Activated naive CD4-positive, alpha-beta T cell treated with Interleukin-2 at 50 U/mL for 16 hours (primary cell): ENCODE measurements around the gene ZW10.
"Not testable (repeated sequence)": the region's sequence is repeated elsewhere in the genome, so short reads cannot be mapped to it uniquely, and the experiment has no call there.

ENCODE experiments used
- DNase-seq: peaks from one replicate; pipeline ENCODE4 v3.0.0-alpha.2; 2020

Gene ZW10, protein sequence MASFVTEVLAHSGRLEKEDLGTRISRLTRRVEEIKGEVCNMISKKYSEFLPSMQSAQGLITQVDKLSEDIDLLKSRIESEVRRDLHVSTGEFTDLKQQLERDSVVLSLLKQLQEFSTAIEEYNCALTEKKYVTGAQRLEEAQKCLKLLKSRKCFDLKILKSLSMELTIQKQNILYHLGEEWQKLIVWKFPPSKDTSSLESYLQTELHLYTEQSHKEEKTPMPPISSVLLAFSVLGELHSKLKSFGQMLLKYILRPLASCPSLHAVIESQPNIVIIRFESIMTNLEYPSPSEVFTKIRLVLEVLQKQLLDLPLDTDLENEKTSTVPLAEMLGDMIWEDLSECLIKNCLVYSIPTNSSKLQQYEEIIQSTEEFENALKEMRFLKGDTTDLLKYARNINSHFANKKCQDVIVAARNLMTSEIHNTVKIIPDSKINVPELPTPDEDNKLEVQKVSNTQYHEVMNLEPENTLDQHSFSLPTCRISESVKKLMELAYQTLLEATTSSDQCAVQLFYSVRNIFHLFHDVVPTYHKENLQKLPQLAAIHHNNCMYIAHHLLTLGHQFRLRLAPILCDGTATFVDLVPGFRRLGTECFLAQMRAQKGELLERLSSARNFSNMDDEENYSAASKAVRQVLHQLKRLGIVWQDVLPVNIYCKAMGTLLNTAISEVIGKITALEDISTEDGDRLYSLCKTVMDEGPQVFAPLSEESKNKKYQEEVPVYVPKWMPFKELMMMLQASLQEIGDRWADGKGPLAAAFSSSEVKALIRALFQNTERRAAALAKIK

DNA sequence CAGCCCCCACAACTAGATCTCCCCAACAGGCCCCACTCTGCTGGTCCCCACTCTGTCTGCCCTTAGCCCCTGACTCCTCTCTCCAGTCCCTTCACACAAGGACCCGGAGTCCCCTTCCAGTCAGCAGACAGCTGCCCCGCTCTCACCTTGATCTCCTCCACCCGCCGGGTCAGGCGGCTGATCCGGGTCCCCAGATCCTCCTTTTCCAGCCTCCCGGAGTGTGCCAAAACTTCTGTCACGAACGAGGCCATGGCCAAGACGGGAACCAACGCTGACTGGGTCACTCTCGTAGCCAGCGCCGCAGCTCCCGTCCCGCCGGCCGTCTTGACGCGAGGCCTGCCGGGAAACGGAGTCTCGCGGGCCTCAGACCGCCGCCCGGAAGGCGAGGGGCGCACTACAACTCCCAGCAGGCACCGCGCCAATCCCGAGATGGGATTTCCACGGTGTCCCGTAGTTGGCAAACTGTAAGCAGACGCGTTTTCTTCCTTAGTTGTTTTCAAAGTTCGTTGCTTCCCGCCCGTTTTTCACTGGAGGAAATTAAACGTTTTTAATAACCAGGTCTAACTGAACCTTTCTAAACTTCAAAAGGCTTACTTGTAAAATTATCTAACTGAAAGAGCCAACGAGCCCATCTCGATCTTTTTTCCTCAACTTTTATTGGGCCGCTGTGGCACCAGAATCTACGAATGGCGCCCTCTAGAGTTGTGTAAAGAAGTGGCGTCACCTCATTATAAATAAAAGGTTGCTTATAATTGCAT is at the start of gene ZW10:
Gene ZW10 (minus strand): TSS at position 277 of the 758 bp plus-strand sequence. CDS start 26 bp downstream, at position 251.
- peak; percentile 94 for DNase-seq

DNA sequence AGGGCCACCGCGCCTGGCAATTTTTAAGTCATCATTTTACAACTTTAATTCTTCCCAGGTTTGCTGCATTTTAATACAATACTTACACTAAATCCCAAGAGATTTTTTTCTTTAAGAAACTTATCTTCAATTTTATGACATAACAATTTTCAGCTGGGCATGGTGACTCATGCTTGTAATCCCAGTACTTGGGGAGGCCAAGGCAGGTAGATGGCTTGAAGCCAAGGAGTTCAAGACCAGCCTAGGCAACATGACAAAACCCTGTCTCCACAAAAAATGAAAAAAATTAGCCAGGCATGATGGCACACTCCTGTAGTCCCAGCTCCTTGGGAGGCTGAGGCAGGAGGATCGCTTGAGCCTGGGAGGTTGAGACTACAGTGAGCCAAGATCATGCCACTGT is 44.9 kb upstream of the ZW10 start:
- no peak for DNase-seq

DNA sequence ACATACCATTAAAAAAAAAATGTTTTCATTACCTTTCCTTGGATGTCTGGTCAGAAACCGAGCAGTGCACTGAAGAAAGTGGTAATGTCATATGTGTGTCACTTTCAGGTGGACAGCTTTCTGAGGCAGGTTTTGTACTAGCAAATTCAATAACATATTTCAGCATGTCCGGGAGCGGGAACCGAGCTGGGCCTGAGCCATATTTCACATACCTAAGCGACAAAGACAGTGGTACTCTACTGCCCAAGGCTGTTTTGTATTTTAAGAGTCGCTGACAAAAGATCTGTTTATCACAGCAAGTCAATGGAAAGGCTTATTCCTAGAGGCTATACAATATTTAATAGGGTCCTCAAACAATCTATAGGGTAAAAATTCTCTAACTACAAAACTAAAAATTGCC is 44.1 kb upstream of the ZW10 start:
- DNase-seq = no peak

DNA sequence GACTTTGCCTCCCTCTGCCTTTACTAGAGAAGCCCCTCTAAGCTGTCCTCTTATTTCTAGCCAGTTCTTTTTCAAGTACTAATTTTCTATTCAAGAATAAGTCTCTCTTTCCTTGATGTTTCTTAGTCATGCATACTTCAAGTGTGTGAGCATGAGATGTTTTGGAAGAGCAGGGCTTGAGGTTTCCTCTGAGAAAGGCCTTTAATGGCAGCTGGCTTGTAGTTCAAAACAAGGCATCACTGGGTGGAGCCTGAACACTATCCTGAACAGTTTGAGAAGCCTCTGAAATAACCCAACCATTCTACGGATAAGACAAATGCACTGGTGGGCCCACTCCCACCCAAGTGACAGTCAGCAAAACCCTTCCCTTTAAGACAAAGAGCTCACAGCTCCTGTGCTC is 43.7 kb upstream of the ZW10 start:
- no peak for DNase-seq

DNA sequence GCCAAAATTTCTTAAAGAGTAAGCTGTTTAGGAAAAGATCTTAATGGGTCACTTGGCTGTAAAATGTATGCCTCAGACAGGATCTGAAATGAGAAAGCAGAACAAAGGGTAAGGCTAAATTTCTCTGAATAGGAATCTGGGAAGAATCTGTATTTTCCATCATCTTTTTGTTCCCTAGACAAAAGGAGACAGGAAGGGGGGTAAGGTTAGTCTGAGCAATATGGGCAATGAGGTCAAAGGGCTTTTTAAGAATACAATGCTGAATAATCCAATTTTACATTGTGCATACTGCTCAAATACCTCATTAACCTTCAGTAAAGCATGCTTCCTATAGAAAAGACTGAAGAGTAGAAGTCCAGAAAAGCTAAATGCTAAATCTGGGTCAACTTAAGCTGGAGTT is 40.7 kb upstream of the ZW10 start:
- DNase-seq = no peak

DNA sequence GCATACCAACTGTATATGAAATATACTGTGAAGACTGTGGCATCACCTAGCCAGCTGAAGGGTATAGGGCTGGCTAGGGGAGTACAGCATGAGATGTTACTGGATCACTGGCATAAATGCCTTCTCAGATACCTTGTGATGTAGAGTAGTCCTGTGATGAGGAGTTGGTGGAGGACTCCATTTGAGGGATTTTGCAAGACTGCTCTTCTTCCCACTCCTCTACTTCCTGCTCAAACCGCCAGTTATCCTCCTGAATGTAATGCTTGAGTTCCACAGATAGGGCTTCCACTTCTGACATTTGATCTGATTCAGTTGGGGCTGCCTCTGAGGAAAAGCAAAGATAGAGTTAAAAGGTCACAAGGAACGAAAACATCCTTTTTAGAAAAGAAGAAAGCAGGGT is 35.4 kb upstream of the ZW10 start:
- no peak for DNase-seq

- no peak for DNase-seq
Measured at GRCh38 chr11:113806406-113806805, 32.9 kb upstream of the ZW10 start.

- no peak for DNase-seq
Measured at GRCh38 chr11:113805640-113806039, 32.1 kb upstream of the ZW10 start.

GRCh38 chr11:113802621-113803020 is 29.1 kb upstream of the ZW10 start:
- no peak for DNase-seq

DNA sequence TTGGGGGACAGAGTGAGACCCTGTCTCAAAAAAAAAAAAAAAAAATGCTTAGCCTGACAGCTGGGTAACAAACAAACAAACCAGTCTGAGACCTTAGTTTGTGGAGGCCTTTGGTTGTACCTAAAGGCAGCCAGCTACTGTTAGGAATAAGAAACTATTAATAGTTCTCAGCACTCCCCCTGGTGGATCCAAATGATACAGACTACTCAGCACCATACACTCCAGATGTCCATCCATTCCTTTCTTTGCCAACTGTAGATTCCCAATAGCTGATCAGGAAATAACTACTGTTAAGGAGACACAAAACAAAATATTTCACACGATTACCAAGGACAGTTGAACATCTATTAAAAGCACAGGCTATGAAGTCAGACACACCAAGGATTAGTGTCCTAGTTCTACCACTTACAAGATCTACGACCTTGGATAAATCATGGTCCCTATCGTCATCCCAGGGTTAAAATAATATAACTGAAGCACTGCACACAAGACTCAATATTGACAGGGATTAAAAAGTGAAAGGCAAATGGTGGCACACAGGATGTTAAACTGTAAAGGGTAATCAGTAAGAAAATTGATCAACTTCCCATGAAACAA is 23.3 kb upstream of the ZW10 start:
- DNase-seq = no peak

GRCh38 chr11:113789675-113790320 is 16.3 kb upstream of the ZW10 start:
- DNase-seq = no peak

GRCh38 chr11:113789016-113789415 is 15.5 kb upstream of the ZW10 start:
- not testable (repeated sequence) for DNase-seq

GRCh38 chr11:113782134-113782533 is 8.6 kb upstream of the ZW10 start:
- DNase-seq = no peak

GRCh38 chr11:113781682-113782081 is 8.2 kb upstream of the ZW10 start:
- no peak for DNase-seq

DNA sequence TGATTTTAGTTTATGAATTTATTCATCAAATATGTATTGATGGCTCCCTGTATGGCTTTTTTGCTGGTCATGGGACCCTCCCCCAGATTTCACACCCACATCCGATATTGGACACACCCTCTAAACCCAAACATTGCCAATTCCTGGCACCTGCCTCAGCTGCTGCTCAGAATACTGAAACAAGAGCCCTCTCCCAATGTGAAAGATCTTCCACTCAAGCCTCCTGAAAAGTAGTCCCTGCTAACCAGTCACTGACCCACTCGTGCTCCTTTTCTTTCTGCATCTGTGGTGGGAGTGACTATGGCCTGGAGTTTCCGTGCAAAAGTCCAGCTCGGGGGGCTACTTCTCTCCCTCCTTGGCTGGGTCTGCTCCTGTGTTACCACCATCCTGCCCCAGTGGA is 6.0 kb upstream of the ZW10 start, which contains the start of gene CLDN25:
Gene CLDN25 (plus strand): TSS at position 301 of the 400 bp plus-strand sequence. CDS start 0 bp downstream, at position 301.
- no peak for DNase-seq

- DNase-seq = no peak
Measured at GRCh38 chr11:113778111-113778910, 4.8 kb upstream of the ZW10 start.

DNA sequence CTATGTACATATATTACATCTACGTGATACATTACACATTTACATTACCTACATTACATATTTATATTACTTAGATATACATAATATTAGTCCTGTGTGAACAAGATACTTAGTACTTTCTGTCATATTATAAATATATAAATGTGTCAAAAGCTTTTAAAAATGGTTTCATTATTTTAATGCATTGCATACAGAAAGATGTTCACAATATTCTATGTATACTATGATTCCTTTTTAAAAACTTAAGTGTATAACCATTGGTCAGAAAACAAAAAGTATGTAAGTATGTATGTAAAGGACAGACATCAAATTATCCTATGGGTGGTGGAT is 647 bp upstream of the ZW10 start:
- DNase-seq = no peak

DNA sequence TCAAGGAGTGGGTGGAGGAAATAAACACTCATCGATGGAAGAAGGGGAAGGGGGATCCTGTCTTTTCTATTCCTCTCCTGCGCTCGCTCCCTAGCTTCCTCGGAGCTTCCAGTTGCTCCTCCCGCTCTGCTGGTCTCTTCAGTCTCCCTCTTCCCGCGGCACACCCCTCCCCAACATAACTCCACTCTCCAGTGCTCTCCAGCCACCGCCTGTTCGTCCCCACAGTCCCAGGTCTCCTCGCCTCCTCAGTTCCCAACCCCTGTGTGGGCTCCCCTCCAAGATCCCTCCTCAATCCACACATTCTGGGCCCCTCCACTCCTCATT is 438 bp downstream of the ZW10 start:
- DNase-seq = no peak

DNA sequence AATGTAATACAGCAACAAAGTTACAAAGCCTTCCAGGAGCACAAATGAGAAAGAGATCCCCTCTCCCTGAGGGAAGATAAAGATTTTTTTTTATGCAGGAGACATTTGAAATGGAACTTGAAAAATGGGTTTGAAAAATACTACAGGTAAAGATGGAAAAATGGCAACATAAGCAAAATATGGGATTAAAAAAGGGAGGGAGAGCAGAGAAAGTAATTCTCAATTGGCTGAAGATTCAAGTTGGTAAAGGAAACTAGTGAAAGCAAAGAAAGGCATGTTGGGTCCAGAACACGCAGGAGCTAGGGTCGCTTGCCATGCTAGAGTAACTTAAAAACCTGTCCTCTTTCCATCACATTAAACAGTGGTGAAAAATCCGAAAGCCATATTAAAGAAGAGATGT is 1.5 kb downstream of the ZW10 start:
- DNase-seq = no peak

DNA sequence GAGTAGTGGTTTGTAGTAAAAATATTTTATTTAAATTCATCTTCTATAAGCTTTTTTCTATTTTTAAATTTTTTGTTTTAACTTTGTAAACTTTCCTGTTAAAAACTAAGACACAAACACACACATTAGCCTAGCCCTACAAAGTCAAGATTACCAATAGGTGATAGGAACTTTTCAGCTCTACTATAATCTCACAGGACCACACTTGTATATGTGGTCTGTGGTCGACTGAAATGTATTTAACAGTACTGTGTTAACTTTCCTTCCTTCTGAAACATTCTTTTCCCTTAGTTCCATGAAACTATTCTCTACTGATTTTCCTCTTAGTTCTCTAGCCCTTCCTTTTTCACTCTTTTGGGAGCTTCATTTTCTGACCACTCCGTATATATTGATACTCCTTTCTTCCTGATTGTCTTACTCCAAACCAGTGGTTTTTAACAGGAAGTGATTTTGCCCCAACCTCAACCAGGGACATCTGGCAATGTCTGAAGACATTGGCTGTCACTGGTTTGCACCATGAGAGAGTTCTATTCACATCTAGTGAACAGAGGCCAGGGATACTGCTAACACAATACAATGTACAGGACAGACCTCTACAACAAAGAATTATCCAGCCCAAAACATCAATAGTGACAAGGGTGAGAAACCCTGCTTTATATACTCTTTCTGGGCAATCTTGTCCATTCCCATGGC is 8.8 kb downstream of the ZW10 start:
- DNase-seq = no peak

- DNase-seq = not testable (repeated sequence)
Measured at GRCh38 chr11:113763040-113763439, 10.5 kb downstream of the ZW10 start.
